ENCODE results near the gene DDX54.

The DDX54 gene

GRCh38 chr12:113185180-113186032 is at the start of gene DDX54, which contains the start of gene RITA1:
DDX54 (minus strand) TSS chr12:113185478; CDS start chr12:113185451, 27 bp downstream.
RITA1 (plus strand) TSS chr12:113185721; CDS start chr12:113186747, 1,026 bp downstream.
- peak; percentile 69 for DNase-seq (ENCODE audit: low read depth)

- no peak for DNase-seq (ENCODE audit: low read depth)
These were observed 49.2 kb upstream of the DDX54 start for GRCh38 chr12:113234483-113234882.

GRCh38 chr12:113233967-113234366 is 48.7 kb upstream of the DDX54 start:
- no peak for DNase-seq (ENCODE audit: low read depth)

GRCh38 chr12:113232840-113233585 is 47.7 kb upstream of the DDX54 start:
- peak; percentile 29 for DNase-seq (ENCODE audit: low read depth)

- DNase-seq (ENCODE audit: low read depth), result no peak
These were observed 47.0 kb upstream of the DDX54 start for GRCh38 chr12:113232089-113232839.

GRCh38 chr12:113231235-113232088 is 46.2 kb upstream of the DDX54 start:
- no peak for DNase-seq (ENCODE audit: low read depth)

GRCh38 chr12:113230315-113231234 is 45.3 kb upstream of the DDX54 start:
- DNase-seq (ENCODE audit: low read depth), result no peak

- no peak for DNase-seq (ENCODE audit: low read depth)
These were observed 43.2 kb upstream of the DDX54 start for GRCh38 chr12:113228394-113229028.

GRCh38 chr12:113227686-113228391 is 42.6 kb upstream of the DDX54 start:
- DNase-seq (ENCODE audit: low read depth), result no peak

GRCh38 chr12:113226696-113227568 is 41.7 kb upstream of the DDX54 start:
- DNase-seq (ENCODE audit: low read depth), result no peak

GRCh38 chr12:113224955-113225354 is 39.7 kb upstream of the DDX54 start:
- no peak for DNase-seq (ENCODE audit: low read depth)

- no peak for DNase-seq (ENCODE audit: low read depth)
These were observed 37.7 kb upstream of the DDX54 start for GRCh38 chr12:113222730-113223531.

GRCh38 chr12:113221997-113222729 is 36.9 kb upstream of the DDX54 start:
- DNase-seq (ENCODE audit: low read depth), result no peak

- DNase-seq (ENCODE audit: low read depth), result peak; percentile 97
These were observed 36.1 kb upstream of the DDX54 start, which contains the start of gene TPCN1 for GRCh38 chr12:113221181-113221996. TPCN1 (plus strand) TSS chr12:113221464; CDS start chr12:113226853, 5,389 bp downstream.

- no peak for DNase-seq (ENCODE audit: low read depth)
These were observed 35.4 kb upstream of the DDX54 start for GRCh38 chr12:113220593-113221180.

Measured in activated gamma-delta T cell treated with anti-CD3 and anti-CD28 coated beads, Interleukin-2, amount 50 U/mL, for 16 hours (primary cell).